PC-3 (cell line): ENCODE data around the gene LAMA5.

Source experiments
- CTCF ChIP-seq: fragments of 300-600 bp; sonication (generic); conservative IDR thresholded peaks from 2 replicates; pipeline ENCODE4 v1.5.1; 2017; ENCODE audit warnings: antibody characterized with exemption, low read depth, mild to moderate bottlenecking, low read length
- EZH2 ChIP-seq: fragments of 300-600 bp; sonication (generic); IDR thresholded peaks from one replicate; pipeline ENCODE4 v1.6.1; 2017; ENCODE audit warnings: antibody characterized with exemption, mild to moderate bottlenecking, low read length; ENCODE audit not compliant: unreplicated experiment
- EZH2phosphoT487 ChIP-seq: fragments of 300-600 bp; sonication (generic); IDR thresholded peaks from 2 replicates; pipeline ENCODE4 v1.6.1; 2018; ENCODE audit warnings: mild to moderate bottlenecking, antibody characterized with exemption, low read length, borderline replicate concordance

- TF ChIP-seq CTCF (no peak), EZH2 (no peak), EZH2phosphoT487 (no peak)
These were observed 82.0 kb downstream of the LAMA5 start for GRCh38 chr20:62285151-62285550.
